NB4 (cell line): ENCODE measurements around the gene STMND1.
A peak's percentile ranks its signal among the peaks of the same experiment; 100 is the strongest.

Experiments used
- DNase-seq: peaks from one replicate; pipeline ENCODE4 v3.0.0; 2010; ENCODE audit warnings: low read depth
- H3K4me3 ChIP-seq: one replicate; pipeline ENCODE4 v1.5.1; 2011; ENCODE audit warnings: mild to moderate bottlenecking, low read depth, low read length, moderate library complexity
- MYC ChIP-seq: IDR thresholded peaks from 2 replicates; pipeline ENCODE4 v1.6.1; 2011; ENCODE audit warnings: low read depth, low read length
- POLR2A ChIP-seq: IDR thresholded peaks from 2 replicates; pipeline ENCODE4 v1.6.1; 2011; ENCODE audit warnings: mild to moderate bottlenecking; ENCODE audit not compliant: insufficient read length; ENCODE audit errors: extremely low read depth
- TF ChIP-seq, protein P1 (sequence below): IDR thresholded peaks from one replicate; pipeline ENCODE4 v1.5.1; 2012; ENCODE audit warnings: low read depth, low read length
- TF ChIP-seq, protein P2 (sequence below): IDR thresholded peaks from 2 replicates; pipeline ENCODE4 v1.6.1; 2011; ENCODE audit warnings: low read depth, low read length

STMND1 gene

DNA sequence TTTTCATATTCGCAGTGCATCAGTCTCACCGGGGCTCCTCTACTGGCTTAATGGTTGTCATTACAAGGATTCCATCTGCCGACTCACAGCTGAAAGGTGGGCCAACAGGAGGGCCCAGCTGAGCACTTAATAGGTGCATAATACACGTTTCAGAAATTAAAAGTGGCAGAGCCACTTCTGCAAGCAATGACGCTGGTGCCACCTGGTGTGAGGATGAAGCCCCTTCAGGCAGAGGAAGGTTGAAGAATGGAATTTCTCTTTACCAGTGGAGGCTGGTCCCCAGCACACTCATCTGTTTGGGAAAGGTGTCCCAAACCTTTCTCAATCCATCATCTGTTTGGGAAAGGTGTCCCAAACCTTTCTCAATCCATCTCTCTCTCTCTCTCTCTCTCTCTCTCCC lies 8.2 kb upstream of the STMND1 start:
- no peak overlapping the region for H3K4me3 ChIP-seq
- TF ChIP-seq, protein P1, sequence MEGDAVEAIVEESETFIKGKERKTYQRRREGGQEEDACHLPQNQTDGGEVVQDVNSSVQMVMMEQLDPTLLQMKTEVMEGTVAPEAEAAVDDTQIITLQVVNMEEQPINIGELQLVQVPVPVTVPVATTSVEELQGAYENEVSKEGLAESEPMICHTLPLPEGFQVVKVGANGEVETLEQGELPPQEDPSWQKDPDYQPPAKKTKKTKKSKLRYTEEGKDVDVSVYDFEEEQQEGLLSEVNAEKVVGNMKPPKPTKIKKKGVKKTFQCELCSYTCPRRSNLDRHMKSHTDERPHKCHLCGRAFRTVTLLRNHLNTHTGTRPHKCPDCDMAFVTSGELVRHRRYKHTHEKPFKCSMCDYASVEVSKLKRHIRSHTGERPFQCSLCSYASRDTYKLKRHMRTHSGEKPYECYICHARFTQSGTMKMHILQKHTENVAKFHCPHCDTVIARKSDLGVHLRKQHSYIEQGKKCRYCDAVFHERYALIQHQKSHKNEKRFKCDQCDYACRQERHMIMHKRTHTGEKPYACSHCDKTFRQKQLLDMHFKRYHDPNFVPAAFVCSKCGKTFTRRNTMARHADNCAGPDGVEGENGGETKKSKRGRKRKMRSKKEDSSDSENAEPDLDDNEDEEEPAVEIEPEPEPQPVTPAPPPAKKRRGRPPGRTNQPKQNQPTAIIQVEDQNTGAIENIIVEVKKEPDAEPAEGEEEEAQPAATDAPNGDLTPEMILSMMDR = peak; percentile 15
- TF ChIP-seq MYC = no peak
- TF ChIP-seq, protein P2, sequence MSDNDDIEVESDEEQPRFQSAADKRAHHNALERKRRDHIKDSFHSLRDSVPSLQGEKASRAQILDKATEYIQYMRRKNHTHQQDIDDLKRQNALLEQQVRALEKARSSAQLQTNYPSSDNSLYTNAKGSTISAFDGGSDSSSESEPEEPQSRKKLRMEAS = no peak
- peak; percentile 15 for DNase-seq

DNA sequence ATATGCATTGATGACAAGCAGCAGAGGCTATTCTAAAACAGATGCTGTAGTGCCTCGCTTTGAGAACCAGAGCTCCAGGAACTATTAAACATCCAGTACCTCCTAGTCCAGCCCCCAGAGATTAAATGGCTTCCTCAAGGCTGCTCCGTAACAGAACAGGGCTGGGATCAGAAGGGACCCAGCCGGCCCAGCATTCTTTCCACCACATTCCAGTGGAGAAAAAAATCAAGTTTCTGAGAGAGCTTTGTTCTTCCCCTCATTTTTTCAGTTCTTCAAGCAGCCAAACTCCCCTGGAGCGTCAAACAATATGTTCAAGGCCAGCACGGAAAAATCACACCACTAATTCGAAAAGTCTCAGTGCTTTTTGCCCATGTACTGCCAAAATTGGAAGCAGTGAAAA lies 5.8 kb upstream of the STMND1 start:
- DNase-seq = no peak
- TF ChIP-seq MYC (no peak), POLR2A (no peak)
- TF ChIP-seq, protein P1 = no peak
- TF ChIP-seq, protein P2 = no peak
- no peak overlapping the region for H3K4me3 ChIP-seq

DNA sequence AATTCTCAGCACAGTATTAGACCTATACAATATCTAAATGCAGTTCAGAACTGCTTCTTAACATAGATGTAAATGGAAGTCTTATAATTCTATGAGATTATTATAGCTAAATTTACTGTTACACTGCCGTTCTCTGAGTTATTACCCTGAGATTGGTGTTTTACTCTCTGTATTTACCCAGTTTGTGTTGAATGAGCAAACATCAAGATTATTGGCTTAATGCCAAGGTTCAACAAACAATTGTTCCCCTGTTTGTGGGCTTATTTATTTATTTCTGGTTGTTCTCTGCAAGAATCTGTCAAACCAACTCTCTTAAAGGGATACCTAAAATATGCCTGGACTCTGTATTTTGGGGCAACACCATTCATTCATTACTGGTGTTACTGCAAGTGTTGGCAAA lies 5.2 kb upstream of the STMND1 start:
- TF ChIP-seq POLR2A (no peak), MYC (no peak)
- TF ChIP-seq, protein P2 = no peak
- no peak for DNase-seq
- no peak overlapping the region for H3K4me3 ChIP-seq

DNA sequence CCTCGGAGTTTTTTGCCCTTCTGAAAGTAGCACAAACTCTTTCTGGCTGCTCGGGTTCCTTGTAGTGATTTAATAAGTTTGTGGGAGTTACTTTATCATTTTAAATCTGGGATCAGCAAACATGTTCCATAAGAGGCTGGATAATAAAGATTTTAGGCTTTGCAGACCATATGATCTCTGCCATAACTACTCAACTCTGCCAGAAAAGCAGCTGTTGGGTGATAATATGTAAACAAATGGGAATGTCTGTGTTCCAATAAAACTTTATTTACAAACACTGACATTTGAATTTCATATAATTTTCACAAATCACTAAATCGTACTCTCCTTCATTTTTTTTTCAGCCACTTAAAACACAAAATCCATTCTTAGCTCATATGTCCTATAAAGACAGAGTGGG lies 3.9 kb upstream of the STMND1 start:
- no peak for TF ChIP-seq POLR2A
- no peak for TF ChIP-seq MYC
- TF ChIP-seq, protein P1 = no peak
- TF ChIP-seq, protein P2 = no peak
- DNase-seq = no peak
- H3K4me3 ChIP-seq = no peak overlapping the region

DNA sequence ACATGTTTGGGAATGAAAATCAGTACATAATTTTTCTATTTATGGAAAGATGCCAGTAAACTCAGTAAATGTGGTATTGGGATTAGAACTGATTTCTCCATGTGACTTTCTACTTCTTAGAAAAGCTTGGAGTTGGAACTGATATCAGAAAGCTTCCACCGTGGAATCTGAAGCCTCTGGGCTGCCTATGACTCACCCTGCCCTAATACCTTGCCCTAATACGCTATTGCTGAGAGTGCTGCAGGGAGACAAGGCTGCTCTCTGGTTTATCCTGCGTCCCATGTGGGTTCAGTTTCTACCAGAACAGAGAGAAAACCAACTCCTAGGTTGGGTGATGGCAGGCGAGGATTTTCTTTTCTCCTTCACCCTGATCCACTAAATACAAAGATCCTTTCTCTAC lies 3.3 kb upstream of the STMND1 start:
- H3K4me3 ChIP-seq = no peak overlapping the region
- DNase-seq = no peak
- TF ChIP-seq, protein P2 = no peak
- TF ChIP-seq MYC (no peak), POLR2A (no peak)
- TF ChIP-seq, protein P1 = no peak

DNA sequence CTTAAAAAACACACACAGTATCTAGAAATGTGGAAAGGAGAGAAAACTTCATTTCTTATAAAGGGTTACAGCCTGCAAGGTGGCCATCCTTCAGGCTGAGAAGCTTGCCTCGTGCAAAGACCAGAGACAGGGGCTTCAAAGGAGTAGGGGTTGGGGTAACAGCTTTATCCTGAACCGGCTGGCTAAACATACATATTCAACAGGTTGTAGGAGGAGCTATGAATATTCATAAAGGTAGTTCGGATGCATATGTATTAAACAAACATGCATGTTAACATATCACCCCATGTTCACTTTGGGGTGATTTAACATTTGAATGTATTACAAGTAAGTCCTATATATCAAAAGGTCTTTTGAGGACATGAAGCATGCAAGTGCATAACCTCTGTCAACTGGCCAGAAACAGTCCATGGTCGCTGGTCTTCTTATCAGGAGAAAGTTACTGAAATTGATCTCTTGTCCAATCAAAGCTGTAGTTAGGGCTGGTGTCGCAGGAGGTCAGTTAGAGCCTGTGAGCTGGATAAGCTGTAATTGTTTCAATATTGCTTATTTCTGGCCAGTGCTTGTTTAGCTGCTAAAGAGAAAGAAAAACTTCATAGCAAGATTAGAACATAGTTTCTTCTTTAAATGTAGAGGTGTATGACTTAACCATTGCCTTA lies 2.3 kb upstream of the STMND1 start:
- DNase-seq = no peak
- no peak overlapping the region for H3K4me3 ChIP-seq
- TF ChIP-seq, protein P2 = no peak
- TF ChIP-seq POLR2A = no peak
- TF ChIP-seq, protein P1 = no peak
- no peak for TF ChIP-seq MYC
